BLaER1 treated with 17β-estradiol and CSF1 and Interleukin-3, amounts not matched to agents 10 nM and 100 nM (cell line): Measurements from ENCODE around the gene AMIGO3.
"Not testable (repeated sequence)": the region's sequence is repeated elsewhere in the genome, so short reads cannot be mapped to it uniquely, and the experiment has no call there.

Experiments
- H3K27ac ChIP-seq, 11 experiments: shearing (Covaris generic); formaldehyde crosslinking; 2 replicates each; pipeline ENCODE4 v1.8.1; 2022
- H3K27me3 ChIP-seq, 11 experiments: shearing (Covaris generic); formaldehyde crosslinking; 2 replicates each; pipeline ENCODE4 v1.8.1; 2022
- H3K36me3 ChIP-seq, 11 experiments: shearing (Covaris generic); formaldehyde crosslinking; 2 replicates each; pipeline ENCODE4 v1.8.1; 2022
- H3K4me1 ChIP-seq, 10 experiments: shearing (Covaris generic); formaldehyde crosslinking; 2 replicates each; pipeline ENCODE4 v1.8.1; 2022
- H3K4me2 ChIP-seq, 11 experiments: shearing (Covaris generic); formaldehyde crosslinking; 2 replicates each; pipeline ENCODE4 v1.8.1; 2022
- H3K4me3 ChIP-seq, 10 experiments: shearing (Covaris generic); formaldehyde crosslinking; 2 replicates each; pipeline ENCODE4 v1.8.1; 2022
- H3K9ac ChIP-seq, 11 experiments: shearing (Covaris generic); formaldehyde crosslinking; 2 replicates each; pipeline ENCODE4 v1.8.1; 2022
- H3K9me3 ChIP-seq, 11 experiments: shearing (Covaris generic); formaldehyde crosslinking; replicated peaks in 1 of 11; 2 replicates each; pipeline ENCODE4 v1.8.1; 2022
- H4K20me1 ChIP-seq, 11 experiments: shearing (Covaris generic); formaldehyde crosslinking; 2 replicates each; pipeline ENCODE4 v1.8.1; 2022
- Cebpa-rat ChIP-seq, 11 experiments: shearing (Covaris generic); IDR thresholded peaks; 2 replicates each; pipeline ENCODE4 v1.8.1; 2022

AMIGO3 gene

GRCh38 chr3:49702672-49703071, 16.8 kb downstream of the AMIGO3 start:
- peaks cover 5 to 33% (median 30%) of the 10 kb centered on the region in 10 experiments for H3K4me1 ChIP-seq
- H4K20me1 ChIP-seq, result peaks cover 0 to 87% (median 8%) of the 10 kb centered on the region in 11 experiments; a peak in 8 of 22 replicates
- H3K27me3 ChIP-seq, result no peaks in the 10 kb centered on the region
- no peak overlapping the region for H3K27ac ChIP-seq
- TF ChIP-seq Cebpa-rat (IDR thresholded peaks at IDR 0.05), result no peak
- H3K4me2 ChIP-seq, result no peak overlapping the region
- no peaks in the 10 kb centered on the region for H3K9me3 ChIP-seq
- H3K9ac ChIP-seq, result no peak overlapping the region
- peaks cover 48 to 92% (median 83%) of the 10 kb centered on the region in 11 experiments for H3K36me3 ChIP-seq
- H3K4me3 ChIP-seq, result no peak overlapping the region

GRCh38 chr3:49701388-49702077, 18.0 kb downstream of the AMIGO3 start:
- TF ChIP-seq Cebpa-rat (IDR thresholded peaks at IDR 0.05), result no peak

GRCh38 chr3:49700453-49701128, 18.9 kb downstream of the AMIGO3 start:
- Histone ChIP-seq H3K27ac (peak overlapping the region in 4 of 11 experiments; percentile 65 to 78 (median 74); a peak in 7 of 22 replicates), H3K9me3 (no peaks in the 10 kb centered on the region), H3K4me1 (peaks cover 0 to 27% (median 23%) of the 10 kb centered on the region in 10 experiments; a peak in 16 of 20 replicates), H3K4me2 (no peak overlapping the region), H3K4me3 (no peak overlapping the region), H3K9ac (peak overlapping the region in 2 of 11 experiments; percentile 62 to 73; a peak in 4 of 22 replicates), H3K27me3 (no peaks in the 10 kb centered on the region), H3K36me3 (peaks cover 41 to 91% (median 78%) of the 10 kb centered on the region in 11 experiments), H4K20me1 (peaks cover 0 to 83% (median 8%) of the 10 kb centered on the region in 11 experiments; a peak in 8 of 22 replicates)
- no peak for TF ChIP-seq Cebpa-rat (IDR thresholded peaks at IDR 0.05)

More at GRCh38 chr3:49701388-49702077, 18.0 kb downstream of the AMIGO3 start:
- peak overlapping the region in 2 of 11 experiments; percentile 17 to 78; a peak in 1 of 22 replicates for H3K27ac ChIP-seq
- H3K4me2 ChIP-seq, result no peak overlapping the region
- no peaks in the 10 kb centered on the region for H3K27me3 ChIP-seq
- peak overlapping the region in 2 of 11 experiments; percentile 3 to 44; a peak in 1 of 22 replicates for H3K9ac ChIP-seq
- H3K4me3 ChIP-seq, result no peak overlapping the region
- H3K36me3 ChIP-seq, result peaks cover 50 to 99% (median 87%) of the 10 kb centered on the region in 11 experiments
- H3K9me3 ChIP-seq, result no peaks in the 10 kb centered on the region
- H3K4me1 ChIP-seq, result peaks cover 0 to 27% (median 23%) of the 10 kb centered on the region in 10 experiments; a peak in 16 of 20 replicates
- peaks cover 0 to 93% (median 8%) of the 10 kb centered on the region in 11 experiments; a peak in 8 of 22 replicates for H4K20me1 ChIP-seq

- Histone ChIP-seq H3K9me3 (no peaks in the 10 kb centered on the region), H3K9ac (peak overlapping the region in 4 of 11 experiments; percentile 62 to 73 (median 66); a peak in 6 of 22 replicates), H3K27me3 (no peaks in the 10 kb centered on the region), H3K4me3 (no peak overlapping the region), H3K27ac (peak overlapping the region in 5 of 11 experiments; percentile 62 to 78 (median 70); a peak in 9 of 22 replicates), H3K4me1 (peaks cover 0 to 27% (median 23%) of the 10 kb centered on the region in 10 experiments; a peak in 16 of 20 replicates), H3K36me3 (peaks cover 35 to 86% (median 72%) of the 10 kb centered on the region in 11 experiments), H3K4me2 (peak overlapping the region in 6 of 11 experiments; percentile 73 to 88 (median 76); a peak in 9 of 22 replicates), H4K20me1 (peaks cover 0 to 80% (median 8%) of the 10 kb centered on the region in 11 experiments; a peak in 8 of 22 replicates)
- TF ChIP-seq Cebpa-rat (IDR thresholded peaks at IDR 0.05), result no peak
Measured at GRCh38 chr3:49700014-49700413, 19.5 kb downstream of the AMIGO3 start.

- H3K4me2 ChIP-seq, result peak overlapping the region in 9 of 11 experiments; percentile 15 to 88 (median 74); a peak in 17 of 22 replicates
- H3K27me3 ChIP-seq, result no peaks in the 10 kb centered on the region
- peaks cover 30 to 86% (median 66%) of the 10 kb centered on the region in 11 experiments for H3K36me3 ChIP-seq
- H3K4me3 ChIP-seq, result no peak overlapping the region
- no peak for TF ChIP-seq Cebpa-rat (IDR thresholded peaks at IDR 0.05)
- peaks cover 0 to 80% (median 8%) of the 10 kb centered on the region in 11 experiments; a peak in 10 of 22 replicates for H4K20me1 ChIP-seq
- peaks cover 0 to 27% (median 23%) of the 10 kb centered on the region in 10 experiments; a peak in 16 of 20 replicates for H3K4me1 ChIP-seq
- H3K27ac ChIP-seq, result peak overlapping the region in 8 of 11 experiments; percentile 23 to 78 (median 64); a peak in 15 of 22 replicates
- no peaks in the 10 kb centered on the region for H3K9me3 ChIP-seq
- peak overlapping the region; percentile 11 to 73 (median 55); a peak in 18 of 22 replicates for H3K9ac ChIP-seq
Measured at GRCh38 chr3:49699281-49699979, 20.1 kb downstream of the AMIGO3 start.

GRCh38 chr3:49695350-49696015, 24.0 kb downstream of the AMIGO3 start:
- H3K4me2 ChIP-seq, H3K27me3 ChIP-seq, H3K27ac ChIP-seq, H3K4me3 ChIP-seq, H3K9me3 ChIP-seq, H3K9ac ChIP-seq: not testable (repeated sequence)
- Histone ChIP-seq H3K4me1 (peaks cover 11 to 37% (median 33%) of the 10 kb centered on the region in 10 experiments), H4K20me1 (peaks cover 0 to 53% (median 18%) of the 10 kb centered on the region in 11 experiments; a peak in 14 of 22 replicates), H3K36me3 (peaks cover 12 to 56% (median 36%) of the 10 kb centered on the region in 11 experiments; a peak in 20 of 22 replicates)

GRCh38 chr3:49694409-49695070, 24.9 kb downstream of the AMIGO3 start:
- H3K4me2 ChIP-seq, H3K27me3 ChIP-seq, H3K9me3 ChIP-seq, H3K4me3 ChIP-seq, H3K27ac ChIP-seq: not testable (repeated sequence)
- Histone ChIP-seq H3K9ac (peak overlapping the region in 1 of 11 experiments; percentile 8; a peak in 1 of 22 replicates), H3K4me1 (peaks cover 14 to 38% (median 33%) of the 10 kb centered on the region in 10 experiments), H4K20me1 (peaks cover 0 to 44% (median 18%) of the 10 kb centered on the region in 11 experiments; a peak in 14 of 22 replicates), H3K36me3 (peaks cover 7 to 46% (median 26%) of the 10 kb centered on the region in 11 experiments; a peak in 19 of 22 replicates)

- not testable (repeated sequence) for H3K4me3 ChIP-seq, H3K27me3 ChIP-seq, H3K27ac ChIP-seq, H3K9me3 ChIP-seq
- Histone ChIP-seq H3K36me3 (peaks cover 0 to 16% (median 0%) of the 10 kb centered on the region in 11 experiments; a peak in 1 of 22 replicates), H3K4me2 (peak overlapping the region in 6 of 11 experiments; percentile 80 to 94 (median 88); a peak in 6 of 22 replicates), H3K4me1 (peaks cover 22 to 28% (median 25%) of the 10 kb centered on the region in 10 experiments), H4K20me1 (peaks cover 0 to 29% (median 16%) of the 10 kb centered on the region in 11 experiments; a peak in 13 of 22 replicates), H3K9ac (peak overlapping the region in 5 of 11 experiments; percentile 44 to 95 (median 92); a peak in 8 of 22 replicates)
Measured at GRCh38 chr3:49691481-49691880, 28.0 kb downstream of the AMIGO3 start.

- Histone ChIP-seq H3K4me3 (peak overlapping the region in 4 of 10 experiments; percentile 89 to 98 (median 98); a peak in 3 of 20 replicates), H4K20me1 (peaks cover 0 to 29% (median 16%) of the 10 kb centered on the region in 11 experiments; a peak in 13 of 22 replicates), H3K36me3 (peaks cover 0 to 15% (median 0%) of the 10 kb centered on the region in 11 experiments; a peak in 1 of 22 replicates), H3K4me1 (peaks cover 22 to 28% (median 25%) of the 10 kb centered on the region in 10 experiments), H3K4me2 (peak overlapping the region; percentile 80 to 97 (median 92)), H3K9ac (peak overlapping the region; percentile 88 to 95 (median 92); a peak in 20 of 22 replicates)
- H3K27me3 ChIP-seq, H3K27ac ChIP-seq, H3K9me3 ChIP-seq: not testable (repeated sequence)
Measured at GRCh38 chr3:49690856-49691255, 28.6 kb downstream of the AMIGO3 start.

- H3K9me3 ChIP-seq, result peaks cover 0 to 12% (median 5%) of the 10 kb centered on the region in 11 experiments; a peak in 8 of 22 replicates
- peaks cover 22 to 28% (median 25%) of the 10 kb centered on the region in 10 experiments for H3K4me1 ChIP-seq
- peak overlapping the region; percentile 88 to 95 (median 92) for H3K9ac ChIP-seq
- peak overlapping the region; percentile 80 to 97 (median 92) for H3K4me2 ChIP-seq
- peaks cover 0 to 29% (median 16%) of the 10 kb centered on the region in 11 experiments; a peak in 13 of 22 replicates for H4K20me1 ChIP-seq
- H3K36me3 ChIP-seq, result peaks cover 0 to 18% (median 0%) of the 10 kb centered on the region in 11 experiments; a peak in 2 of 22 replicates
- peak overlapping the region; percentile 89 to 99 (median 96) for H3K4me3 ChIP-seq
- H3K27ac ChIP-seq, result peak overlapping the region; percentile 69 to 89 (median 83)
- H3K27me3 ChIP-seq, result not testable (repeated sequence)
Measured at GRCh38 chr3:49689908-49690624, 29.4 kb downstream of the AMIGO3 start.
